Neural crest cell (in vitro differentiated cells): ENCODE measurements around the gene SEPHS1. TPM values are rescaled to one million over a fixed set of nuclear protein-coding genes. Genes with fewer than 3 reads are reported as not detected.

Source experiments
- DNase-seq: peaks from one replicate; pipeline ENCODE4 v3.0.0; 2021; ENCODE audit warnings: low read depth, mixed read lengths, low spot score
- H3K27ac Mint-ChIP-seq: one replicate; pipeline ENCODE4 v1.8.0; 2021; ENCODE audit warnings: mild to moderate bottlenecking, mixed read lengths; ENCODE audit not compliant: unreplicated experiment
- H3K27me3 Mint-ChIP-seq: 2 replicates; pipeline ENCODE4 v1.8.0; 2021; ENCODE audit warnings: low read depth, mild to moderate bottlenecking, mixed read lengths
- H3K36me3 Mint-ChIP-seq: 2 replicates; pipeline ENCODE4 v1.8.0; 2021; ENCODE audit warnings: low read depth, mild to moderate bottlenecking, mixed read lengths
- H3K4me1 Mint-ChIP-seq: 2 replicates; pipeline ENCODE4 v1.8.0; 2021; ENCODE audit warnings: mixed read lengths
- H3K4me3 Mint-ChIP-seq: one replicate; pipeline ENCODE4 v1.8.0; 2021; ENCODE audit warnings: mild to moderate bottlenecking, mixed read lengths
- H3K9me3 Mint-ChIP-seq: 2 replicates; pipeline ENCODE4 v1.8.0; 2021; ENCODE audit warnings: mixed read lengths
- CTCF ChIP-seq: fragments of 200-600 bp; sonication (generic); conservative IDR thresholded peaks from 2 replicates; pipeline ENCODE4 v1.5.0; 2021; ENCODE audit warnings: antibody characterized with exemption, mild to moderate bottlenecking
- long read RNA-seq: library from polyadenylated mRNA; unstranded; transcript quantifications from one replicate; pipeline ENCODE4 v2.0.0, GENCODE V29; 2020
- total RNA-seq: library from RNA; stranded (reverse); gene quantifications from 2 replicates; pipeline ENCODE4 v1.2.1, GENCODE V29; 2021

SEPHS1 gene
- total RNA-seq: 158 and 163 TPM in 2 replicates
- long read RNA-seq, transcript SEPHS1-201 (9 exons, 3,273 nt): major isoform, 62 of 92 reads
- long read RNA-seq, partial matches to known transcripts: 21 of 92 reads
- long read RNA-seq, other reads (novel, unspliced or antisense): 9 of 92 reads

GRCh38 chr10:13348216-13349017 lies at the start of gene SEPHS1:
TSS of gene SEPHS1 (minus strand) at chr10:13348293. CDS start at chr10:13344950, 3,343 bp downstream.
- H3K36me3 Mint-ChIP-seq: peaks cover 5% of the 10 kb centered on the region
- no peaks in the 10 kb centered on the region for H3K9me3 Mint-ChIP-seq
- peak within 1 kb of the TSS; percentile 94 for H3K4me3 Mint-ChIP-seq
- H3K27ac Mint-ChIP-seq: peak within 1 kb of the TSS; percentile 98
- peak; percentile 72 for DNase-seq
- H3K27me3 Mint-ChIP-seq: peaks cover 48% of the 10 kb centered on the region
- H3K4me1 Mint-ChIP-seq: peaks cover 70% of the 10 kb centered on the region
- no peak for TF ChIP-seq CTCF

GRCh38 chr10:13397052-13397451 lies 49.0 kb upstream of the SEPHS1 start:
- Mint-ChIP-seq H3K4me3 (no peak overlapping the region), H3K36me3 (peaks cover 2% of the 10 kb centered on the region), H3K27me3 (peaks cover 3% of the 10 kb centered on the region), H3K9me3 (peaks cover 7% of the 10 kb centered on the region), H3K27ac (no peak overlapping the region), H3K4me1 (no peaks in the 10 kb centered on the region)
- TF ChIP-seq CTCF: no peak
- DNase-seq: no peak

GRCh38 chr10:13396369-13396768 lies 48.3 kb upstream of the SEPHS1 start:
- Mint-ChIP-seq H3K36me3 (peaks cover 2% of the 10 kb centered on the region), H3K27ac (no peak overlapping the region), H3K27me3 (peaks cover 3% of the 10 kb centered on the region), H3K4me3 (no peak overlapping the region), H3K9me3 (peaks cover 7% of the 10 kb centered on the region), H3K4me1 (no peaks in the 10 kb centered on the region)
- no peak for TF ChIP-seq CTCF
- DNase-seq: no peak

GRCh38 chr10:13395540-13395939 lies 47.4 kb upstream of the SEPHS1 start:
- DNase-seq: no peak
- no peak overlapping the region for H3K4me3 Mint-ChIP-seq
- H3K27ac Mint-ChIP-seq: no peak overlapping the region
- peaks cover 7% of the 10 kb centered on the region for H3K9me3 Mint-ChIP-seq
- peaks cover 3% of the 10 kb centered on the region for H3K27me3 Mint-ChIP-seq
- peaks cover 2% of the 10 kb centered on the region for H3K36me3 Mint-ChIP-seq
- TF ChIP-seq CTCF: no peak
- no peaks in the 10 kb centered on the region for H3K4me1 Mint-ChIP-seq

- no peak for TF ChIP-seq CTCF
- Mint-ChIP-seq H3K9me3 (peaks cover 2% of the 10 kb centered on the region), H3K27me3 (no peaks in the 10 kb centered on the region), H3K4me1 (no peaks in the 10 kb centered on the region), H3K27ac (no peak overlapping the region), H3K36me3 (no peaks in the 10 kb centered on the region), H3K4me3 (no peak overlapping the region)
- DNase-seq: no peak
These were observed 45.5 kb upstream of the SEPHS1 start for GRCh38 chr10:13393640-13394039.
